HL-60 (cell line): ENCODE data around the gene RYR3.

Experiments used
- DNase-seq, 2 experiments: peaks; one replicate each; pipeline ENCODE4 v3.0.0-alpha.2; 2010 to 2020; ENCODE audit warnings: low read depth in 1 of 2, low spot score in 1 of 2
- H3K27ac ChIP-seq: fragments of 250-450 bp; sonication (Bioruptor Pico); replicated peaks from 2 replicates; pipeline ENCODE4 v1.5.1; 2020; ENCODE audit warnings: mild to moderate bottlenecking, moderate library complexity
- H3K27me3 ChIP-seq: fragments of 250-450 bp; sonication (Bioruptor Pico); 2 replicates; pipeline ENCODE4 v1.5.1; 2021; ENCODE audit warnings: mild to moderate bottlenecking, moderate library complexity; ENCODE audit not compliant: insufficient read depth, poor library complexity, severe bottlenecking
- H3K4me3 ChIP-seq: replicated peaks from 2 replicates; pipeline ENCODE4 v1.5.1; 2011; ENCODE audit warnings: mild to moderate bottlenecking, control low read depth, low read length; ENCODE audit not compliant: insufficient read depth
- CTCF ChIP-seq: IDR thresholded peaks from one replicate; pipeline ENCODE4 v1.5.1; 2011; ENCODE audit warnings: low read length, control low read depth, inconsistent platforms; ENCODE audit not compliant: insufficient read depth
- GABPA ChIP-seq: IDR thresholded peaks from 2 replicates; pipeline ENCODE4 v1.6.1; 2012; ENCODE audit warnings: low read depth
- POLR2AphosphoS5 ChIP-seq: IDR thresholded peaks from 2 replicates; pipeline ENCODE4 v1.6.1; 2012; ENCODE audit warnings: low read depth
- REST ChIP-seq: IDR thresholded peaks from 2 replicates; pipeline ENCODE4 v1.6.1; 2012; ENCODE audit warnings: low read depth; ENCODE audit not compliant: insufficient replicate concordance
- SPI1 ChIP-seq: IDR thresholded peaks from 2 replicates; pipeline ENCODE4 v1.6.1; 2012; ENCODE audit warnings: low read depth, mild to moderate bottlenecking, borderline replicate concordance

The RYR3 gene

DNA sequence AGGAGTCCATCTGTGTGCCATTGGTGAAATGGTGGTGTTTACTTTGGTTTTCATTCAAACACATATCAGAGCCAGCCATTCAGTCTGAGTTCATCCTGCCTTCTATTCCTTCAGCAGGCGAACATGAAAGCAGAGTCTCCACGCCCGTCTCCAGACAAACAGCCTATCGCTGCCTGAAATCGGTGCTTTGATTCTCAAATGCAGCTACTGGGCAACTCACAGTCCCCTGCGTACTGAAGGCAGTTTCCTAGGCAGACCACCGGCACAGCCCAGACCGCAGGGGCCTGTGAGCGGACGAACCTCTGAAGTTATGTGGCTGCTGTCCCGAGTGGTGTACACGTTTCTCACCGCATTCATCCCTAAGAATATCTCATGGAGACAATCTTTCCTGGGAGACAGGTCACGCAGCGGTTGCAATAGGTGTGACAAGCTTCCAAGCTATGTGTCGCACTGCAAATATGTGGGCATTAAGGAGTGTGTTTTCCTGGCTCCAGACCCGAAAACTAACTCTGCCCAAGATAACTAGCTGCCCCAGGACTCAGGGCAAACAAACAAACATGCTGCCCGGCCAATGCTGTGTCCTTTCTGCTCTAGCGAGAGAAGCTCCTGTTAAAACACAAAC lies 16.9 kb upstream of the RYR3 start:
- Histone ChIP-seq H3K4me3 (no peak overlapping the region), H3K27me3 (no peaks in the 10 kb centered on the region), H3K27ac (no peak overlapping the region)
- DNase-seq: no peak
- TF ChIP-seq SPI1: no peak
- no peak for TF ChIP-seq GABPA
- no peak for TF ChIP-seq REST

DNA sequence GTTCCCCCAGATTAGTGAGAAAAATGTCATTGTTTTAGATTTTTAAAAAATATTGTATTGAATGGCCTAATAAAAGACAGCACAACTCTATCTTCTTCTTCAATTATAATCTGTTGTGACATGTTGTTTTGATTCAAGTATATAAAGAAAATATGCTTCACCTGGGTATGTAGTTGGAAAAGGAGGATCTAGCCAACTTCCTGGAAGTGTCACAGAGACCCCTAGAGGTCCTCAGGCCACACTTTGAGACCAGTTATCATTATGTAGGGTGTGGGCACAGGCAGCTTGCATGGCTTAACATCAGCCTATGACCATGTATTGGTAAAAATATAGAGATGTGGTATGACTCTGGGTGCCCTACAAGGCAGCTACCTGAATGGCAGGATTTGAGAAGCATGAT lies 14.7 kb upstream of the RYR3 start:
- no peak overlapping the region for H3K4me3 ChIP-seq
- no peak overlapping the region for H3K27ac ChIP-seq
- no peak for DNase-seq
- TF ChIP-seq SPI1 (no peak), GABPA (no peak), POLR2AphosphoS5 (no peak), CTCF (no peak), REST (no peak)
- H3K27me3 ChIP-seq: no peaks in the 10 kb centered on the region

DNA sequence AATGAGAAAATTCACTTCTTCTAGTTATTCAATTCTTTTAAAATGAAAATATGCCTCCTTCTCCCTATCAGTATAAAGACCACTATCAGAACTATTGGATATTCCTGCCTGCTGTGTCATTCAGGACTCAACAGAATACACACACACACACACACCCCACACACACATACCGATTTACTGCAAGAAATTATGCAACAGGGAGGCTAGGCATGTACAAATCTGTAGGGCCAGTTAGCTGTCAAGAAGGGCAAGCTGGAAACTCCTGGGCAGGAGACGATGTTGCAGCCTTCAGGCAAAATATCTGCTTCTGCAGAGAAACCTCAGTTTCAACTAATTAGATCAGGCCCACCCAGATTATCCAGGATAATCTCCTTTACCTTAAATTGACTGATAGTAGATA lies 13.9 kb upstream of the RYR3 start:
- Histone ChIP-seq H3K27me3 (no peaks in the 10 kb centered on the region), H3K27ac (no peak overlapping the region), H3K4me3 (no peak overlapping the region)
- TF ChIP-seq POLR2AphosphoS5: no peak
- no peak for TF ChIP-seq SPI1
- no peak for TF ChIP-seq CTCF
- TF ChIP-seq REST: no peak
- TF ChIP-seq GABPA: no peak
- DNase-seq: no peak

DNA sequence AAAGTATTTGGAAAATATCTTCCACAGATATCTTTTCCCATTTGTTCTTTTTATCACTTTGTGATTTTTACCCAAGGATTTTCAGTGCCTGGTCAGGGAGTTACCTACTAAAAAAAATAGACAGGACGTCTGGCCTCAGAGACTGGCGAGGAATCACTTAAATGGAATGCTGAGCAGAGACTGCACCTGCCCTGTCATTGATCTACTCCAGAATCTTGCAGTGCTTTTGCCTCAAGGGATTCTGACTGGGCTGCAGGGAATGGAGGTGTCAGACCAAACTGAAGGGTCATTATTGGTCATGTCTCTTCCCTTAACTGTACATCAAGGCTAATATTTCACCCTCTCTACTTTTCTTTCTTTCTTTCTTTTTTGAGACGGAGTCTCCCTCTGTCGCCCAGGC lies 12.1 kb upstream of the RYR3 start:
- DNase-seq: no peak
- Histone ChIP-seq H3K27me3 (no peaks in the 10 kb centered on the region), H3K4me3 (no peak overlapping the region), H3K27ac (no peak overlapping the region)
- no peak for TF ChIP-seq SPI1
- TF ChIP-seq GABPA: no peak
- TF ChIP-seq POLR2AphosphoS5: no peak
- no peak for TF ChIP-seq REST
- no peak for TF ChIP-seq CTCF
